Caco-2 (cell line): ENCODE data around the gene NALCN. TPM values are rescaled to one million over a fixed set of nuclear protein-coding genes. Genes with fewer than 3 reads are reported as not detected.
A peak's percentile ranks its signal among the peaks of the same experiment; 100 is the strongest.

Experiments used
- BruUV-seq: library from RNA; stranded (reverse); fragments of 400-500 nt; replicated peaks from 2 replicates; lab custom pipeline; 2021; lab: Mats Ljungman, UMichigan
- CTCF ChIA-PET: fragments of 300-600 bp; sonication (Branson Sonifier 250); formaldehyde crosslinking; loops from one replicate; lab custom pipeline; 2022; ENCODE audit warnings: antibody characterized with exemption; lab: Charles Lee
- POLR2A ChIA-PET: fragments of 300-600 bp; sonication (Branson Sonifier 250); formaldehyde crosslinking; loops from one replicate; lab custom pipeline; 2022; ENCODE audit warnings: antibody characterized with exemption; lab: Charles Lee
- DNase-seq, 2 experiments: peaks; one replicate each; pipeline versions ENCODE4 v3.0.0 to v3.0.0-alpha.2; 2020 to 2022
- H3K27me3 ChIP-seq: replicated peaks from 2 replicates; pipeline ENCODE4 v1.6.0; 2011; ENCODE audit warnings: low read length; ENCODE audit not compliant: control insufficient read depth, insufficient read depth
- H3K36me3 ChIP-seq: 2 replicates; pipeline ENCODE4 v1.5.1; 2011; ENCODE audit warnings: low read length; ENCODE audit not compliant: control insufficient read depth, insufficient read depth
- H3K4me1 ChIP-seq: fragments of 250-450 bp; sonication (Bioruptor Pico); 2 replicates; pipeline ENCODE4 v1.5.1; 2020; ENCODE audit warnings: mild to moderate bottlenecking
- H3K4me3 ChIP-seq: 2 replicates; pipeline ENCODE4 v1.5.1; 2011; ENCODE audit warnings: low read depth, mild to moderate bottlenecking, control low read depth, low read length
- H3K9me3 ChIP-seq: fragments of 250-450 bp; sonication (Bioruptor Pico); 2 replicates; pipeline ENCODE4 v1.5.1; 2020; ENCODE audit warnings: mild to moderate bottlenecking, moderate library complexity
- H3K27ac Mint-ChIP-seq: one replicate; pipeline ENCODE4 v1.8.0; 2022; ENCODE audit warnings: mixed read lengths; ENCODE audit not compliant: unreplicated experiment
- H3K27me3 Mint-ChIP-seq: one replicate; pipeline ENCODE4 v1.8.0; 2022; ENCODE audit warnings: mixed read lengths; ENCODE audit not compliant: insufficient read depth, unreplicated experiment
- H3K36me3 Mint-ChIP-seq: one replicate; pipeline ENCODE4 v1.8.0; 2022; ENCODE audit warnings: mild to moderate bottlenecking, mixed read lengths; ENCODE audit not compliant: insufficient read depth, unreplicated experiment
- H3K4me1 Mint-ChIP-seq: one replicate; pipeline ENCODE4 v1.8.0; 2022; ENCODE audit warnings: low read depth, mixed read lengths; ENCODE audit not compliant: unreplicated experiment
- H3K4me3 Mint-ChIP-seq: one replicate; pipeline ENCODE4 v1.8.0; 2022; ENCODE audit warnings: mild to moderate bottlenecking, moderate library complexity, mixed read lengths; ENCODE audit not compliant: unreplicated experiment
- H3K9me3 Mint-ChIP-seq: one replicate; pipeline ENCODE4 v1.8.0; 2022; ENCODE audit warnings: mixed read lengths; ENCODE audit not compliant: unreplicated experiment
- intact Hi-C: fragments of 100-400 bp; cut with micrococcal nuclease; formaldehyde crosslinking; loops from one replicate; pipeline ENCODE4 v1.10.0; 2022; ENCODE audit not compliant: unreplicated experiment
- total RNA-seq: library from RNA; stranded (reverse); gene quantifications from 2 replicates; pipeline ENCODE4 v1.2.3, GENCODE V29; 2022
- TF ChIP-seq, protein P1 (sequence below), 2 experiments: fragments of 200-600 bp in 1 of 2; IDR thresholded peaks; 1 replicate in 1 of 2; 2 replicates in 1 of 2; pipeline versions ENCODE4 v1.5.1 to v1.8.0; 2011 to 2022; ENCODE audit warnings: antibody characterized with exemption in 1 of 2, control low read depth in 1 of 2, inconsistent platforms in 1 of 2, low read depth in 1 of 2, low read length in 1 of 2, mild to moderate bottlenecking in 1 of 2, moderate library complexity in 1 of 2; ENCODE audit not compliant: insufficient read depth in 1 of 2, severe bottlenecking in 1 of 2, unreplicated experiment in 1 of 2

Gene NALCN
- total RNA-seq, 1 experiment from 2014 or later, result not detected

GRCh38 chr13:101202590-101202989, 213.7 kb downstream of the NALCN start:
- DNase-seq, result peak in 1 of 2 experiments; percentile 28
- H3K4me3 ChIP-seq, result no peak overlapping the region
- Mint-ChIP-seq H3K4me3 (no peak overlapping the region), H3K4me1 (no peaks in the 10 kb centered on the region), H3K27ac (no peak overlapping the region), H3K27me3 (peaks cover 2% of the 10 kb centered on the region), H3K36me3 (no peaks in the 10 kb centered on the region), H3K9me3 (no peaks in the 10 kb centered on the region)
- TF ChIP-seq, protein P1, sequence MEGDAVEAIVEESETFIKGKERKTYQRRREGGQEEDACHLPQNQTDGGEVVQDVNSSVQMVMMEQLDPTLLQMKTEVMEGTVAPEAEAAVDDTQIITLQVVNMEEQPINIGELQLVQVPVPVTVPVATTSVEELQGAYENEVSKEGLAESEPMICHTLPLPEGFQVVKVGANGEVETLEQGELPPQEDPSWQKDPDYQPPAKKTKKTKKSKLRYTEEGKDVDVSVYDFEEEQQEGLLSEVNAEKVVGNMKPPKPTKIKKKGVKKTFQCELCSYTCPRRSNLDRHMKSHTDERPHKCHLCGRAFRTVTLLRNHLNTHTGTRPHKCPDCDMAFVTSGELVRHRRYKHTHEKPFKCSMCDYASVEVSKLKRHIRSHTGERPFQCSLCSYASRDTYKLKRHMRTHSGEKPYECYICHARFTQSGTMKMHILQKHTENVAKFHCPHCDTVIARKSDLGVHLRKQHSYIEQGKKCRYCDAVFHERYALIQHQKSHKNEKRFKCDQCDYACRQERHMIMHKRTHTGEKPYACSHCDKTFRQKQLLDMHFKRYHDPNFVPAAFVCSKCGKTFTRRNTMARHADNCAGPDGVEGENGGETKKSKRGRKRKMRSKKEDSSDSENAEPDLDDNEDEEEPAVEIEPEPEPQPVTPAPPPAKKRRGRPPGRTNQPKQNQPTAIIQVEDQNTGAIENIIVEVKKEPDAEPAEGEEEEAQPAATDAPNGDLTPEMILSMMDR (IDR thresholded peaks at IDR 0.05; ENCODE audit: insufficient read depth in 1 of 2, low read depth in 1 of 2, low read length in 1 of 2, severe bottlenecking in 1 of 2, unreplicated experiment in 1 of 2), result peak in 1 of 2 experiments; percentile 32
- CTCF ChIA-PET, result interaction anchor here (0.6 to 1.6 kb wide), 3 partner anchors 9 to 520 kb away, joined by 3 to 23 read pairs (median 6); no protein-coding TSS in a partner anchor
- BruUV-seq, result no TSS peak
- no peaks in the 10 kb centered on the region for H3K9me3 ChIP-seq
- H3K4me1 ChIP-seq, result no peaks in the 10 kb centered on the region
- no peaks in the 10 kb centered on the region for H3K36me3 ChIP-seq
- POLR2A ChIA-PET, result no interaction called here
- intact Hi-C loops, result loop anchor here (1.0 kb wide), 1 partner anchor 57 kb away; no protein-coding TSS in a partner anchor
- H3K27me3 ChIP-seq, result no peaks in the 10 kb centered on the region

DNA sequence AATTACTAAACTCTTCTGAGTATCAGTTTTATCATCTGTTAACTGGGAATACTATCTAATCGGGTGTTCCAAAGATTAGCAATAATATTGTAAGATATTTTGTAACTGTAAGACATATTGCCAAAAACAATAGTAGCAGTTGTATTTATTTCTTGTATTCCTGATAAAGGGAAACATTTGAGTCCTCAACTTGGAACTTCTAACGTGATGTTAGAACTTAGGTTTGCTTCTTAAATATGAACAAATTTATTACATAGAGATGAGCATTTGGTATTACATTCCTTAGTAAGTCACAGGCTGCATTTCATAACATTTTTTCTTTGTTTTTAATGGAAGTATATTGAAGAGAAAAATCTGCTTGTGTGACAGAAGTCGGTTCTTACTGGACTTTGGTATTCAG, 225.3 kb downstream of the NALCN start:
- H3K36me3 ChIP-seq, result no peaks in the 10 kb centered on the region
- H3K9me3 ChIP-seq, result no peaks in the 10 kb centered on the region
- no TSS peak for BruUV-seq
- CTCF ChIA-PET, result no interaction called here
- Mint-ChIP-seq H3K27me3 (peaks cover 3% of the 10 kb centered on the region), H3K4me3 (no peak overlapping the region), H3K27ac (no peak overlapping the region), H3K4me1 (no peaks in the 10 kb centered on the region), H3K9me3 (no peaks in the 10 kb centered on the region), H3K36me3 (no peaks in the 10 kb centered on the region)
- POLR2A ChIA-PET, result no interaction called here
- no peaks in the 10 kb centered on the region for H3K4me1 ChIP-seq
- TF ChIP-seq, protein P1 (IDR thresholded peaks at IDR 0.05; ENCODE audit: insufficient read depth in 1 of 2, low read depth in 1 of 2, low read length in 1 of 2, severe bottlenecking in 1 of 2, unreplicated experiment in 1 of 2), result no peak
- H3K27me3 ChIP-seq, result no peaks in the 10 kb centered on the region
- no peak for DNase-seq
- H3K4me3 ChIP-seq, result no peak overlapping the region
- intact Hi-C loops, result no loop called here

DNA sequence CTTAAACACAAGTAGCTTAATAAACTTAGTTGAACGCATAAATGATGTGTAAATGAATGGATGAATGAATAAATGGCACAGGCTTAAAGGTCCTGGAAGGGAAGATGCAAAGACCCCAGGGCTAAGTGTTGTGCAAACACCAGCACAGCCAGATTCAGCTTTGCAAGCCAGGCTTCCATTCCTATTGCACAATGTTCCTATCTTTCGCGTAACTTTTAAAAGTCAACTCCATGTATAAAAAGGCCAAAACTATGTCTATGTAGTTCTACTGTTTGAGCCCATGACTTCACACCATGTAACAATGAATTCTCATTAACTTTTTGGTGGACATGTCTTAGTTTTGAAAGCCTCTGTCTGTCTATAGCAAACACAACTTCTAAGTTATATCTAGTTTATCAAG, 226.0 kb downstream of the NALCN start:
- Histone ChIP-seq H3K4me1 (no peaks in the 10 kb centered on the region), H3K4me3 (no peak overlapping the region), H3K27me3 (no peaks in the 10 kb centered on the region), H3K36me3 (no peaks in the 10 kb centered on the region), H3K9me3 (no peaks in the 10 kb centered on the region)
- BruUV-seq, result no TSS peak
- CTCF ChIA-PET, result no interaction called here
- Mint-ChIP-seq H3K27me3 (peaks cover 3% of the 10 kb centered on the region), H3K36me3 (no peaks in the 10 kb centered on the region), H3K27ac (no peak overlapping the region), H3K4me3 (no peak overlapping the region), H3K9me3 (no peaks in the 10 kb centered on the region), H3K4me1 (no peaks in the 10 kb centered on the region)
- no peak for DNase-seq
- intact Hi-C loops, result no loop called here
- TF ChIP-seq, protein P1 (IDR thresholded peaks at IDR 0.05; ENCODE audit: insufficient read depth in 1 of 2, low read depth in 1 of 2, low read length in 1 of 2, severe bottlenecking in 1 of 2, unreplicated experiment in 1 of 2), result no peak
- POLR2A ChIA-PET, result no interaction called here
